PC-9 (cell line): ENCODE measurements around the gene DMRT1. TPM values are rescaled to one million over a fixed set of nuclear protein-coding genes. Genes with fewer than 3 reads are reported as not detected.

Experiments used
- BruUV-seq: library from RNA; stranded (reverse); fragments of 400-500 nt; replicated peaks from 2 replicates; lab custom pipeline; 2021; lab: Mats Ljungman, UMichigan
- CTCF ChIA-PET: fragments of 300-600 bp; sonication (Branson Sonifier 250); formaldehyde crosslinking; loops from one replicate; lab custom pipeline; 2022; ENCODE audit warnings: antibody characterized with exemption; lab: Charles Lee
- POLR2A ChIA-PET: fragments of 300-600 bp; sonication (Branson Sonifier 250); formaldehyde crosslinking; loops from one replicate; lab custom pipeline; 2022; ENCODE audit warnings: antibody characterized with exemption; ENCODE audit not compliant: unreplicated experiment; lab: Charles Lee
- DNase-seq, 2 experiments: peaks; one replicate each; pipeline versions ENCODE4 v3.0.0 to v3.0.0-alpha.2; 2015 to 2022; ENCODE audit warnings: mixed read lengths in 1 of 2
- H2AFZ ChIP-seq: fragments of 200-600 bp; sonication (generic); 2 replicates; pipeline ENCODE4 v1.8.1; 2017; ENCODE audit warnings: antibody characterized with exemption
- H3F3A ChIP-seq: fragments of 200-600 bp; sonication (generic); 2 replicates; pipeline ENCODE4 v1.8.1; 2017; ENCODE audit warnings: antibody characterized with exemption, mild to moderate bottlenecking, low read depth; ENCODE audit not compliant: insufficient read depth
- H3K27ac ChIP-seq: fragments of 200-600 bp; sonication (generic); 2 replicates; pipeline ENCODE4 v1.6.1; 2016; ENCODE audit warnings: mixed run types
- H3K27me3 ChIP-seq: fragments of 200-600 bp; sonication (generic); 2 replicates; pipeline ENCODE4 v1.6.1; 2016; ENCODE audit warnings: low read depth, mixed run types; ENCODE audit not compliant: insufficient read depth
- H3K36me3 ChIP-seq: fragments of 200-600 bp; sonication (generic); 2 replicates; pipeline ENCODE4 v1.6.1; 2016; ENCODE audit warnings: low read depth, mixed run types
- H3K4me1 ChIP-seq: fragments of 200-600 bp; sonication (generic); replicated peaks from 2 replicates; pipeline ENCODE4 v1.6.1; 2016; ENCODE audit warnings: mixed run types; ENCODE audit not compliant: insufficient read depth
- H3K4me2 ChIP-seq: fragments of 200-600 bp; sonication (generic); 2 replicates; pipeline ENCODE4 v1.6.1; 2017; ENCODE audit warnings: mixed run types
- H3K4me3 ChIP-seq: fragments of 200-600 bp; sonication (generic); 2 replicates; pipeline ENCODE4 v1.6.1; 2016; ENCODE audit warnings: mixed run types
- H3K79me2 ChIP-seq: fragments of 200-600 bp; sonication (generic); 2 replicates; pipeline ENCODE4 v1.6.1; 2017; ENCODE audit warnings: low read depth, mixed run types
- H3K9me2 ChIP-seq: fragments of 200-600 bp; sonication (generic); 2 replicates; pipeline ENCODE4 v1.8.1; 2017; ENCODE audit warnings: mild to moderate bottlenecking; ENCODE audit not compliant: insufficient read depth
- H3K9me3 ChIP-seq: fragments of 200-600 bp; sonication (generic); 2 replicates; pipeline ENCODE4 v1.8.1; 2016; ENCODE audit warnings: low read depth; ENCODE audit not compliant: insufficient read depth
- H4K20me1 ChIP-seq: fragments of 200-600 bp; sonication (generic); 2 replicates; pipeline ENCODE4 v1.8.1; 2017; ENCODE audit not compliant: insufficient read depth
- EZH2 ChIP-seq: fragments of 200-600 bp; sonication (generic); IDR thresholded peaks from 2 replicates; pipeline ENCODE4 v1.8.0; 2017; ENCODE audit warnings: antibody characterized with exemption, low read depth
- intact Hi-C: fragments of 100-400 bp; cut with micrococcal nuclease; formaldehyde crosslinking; loops from one replicate; pipeline ENCODE4 v1.10.0; 2022; ENCODE audit not compliant: unreplicated experiment
- total RNA-seq: library from RNA; stranded (reverse); gene quantifications from 2 replicates; pipeline ENCODE4 v1.2.3, GENCODE V29; 2021
- TF ChIP-seq, protein P1 (sequence below): fragments of 200-600 bp; sonication (generic); conservative IDR thresholded peaks from 2 replicates; pipeline ENCODE4 v1.6.1; 2017; ENCODE audit warnings: mixed run types, antibody characterized with exemption, mild to moderate bottlenecking, moderate library complexity

The DMRT1 gene
- total RNA-seq, 1 experiment from 2014 or later, result not detected

DNA sequence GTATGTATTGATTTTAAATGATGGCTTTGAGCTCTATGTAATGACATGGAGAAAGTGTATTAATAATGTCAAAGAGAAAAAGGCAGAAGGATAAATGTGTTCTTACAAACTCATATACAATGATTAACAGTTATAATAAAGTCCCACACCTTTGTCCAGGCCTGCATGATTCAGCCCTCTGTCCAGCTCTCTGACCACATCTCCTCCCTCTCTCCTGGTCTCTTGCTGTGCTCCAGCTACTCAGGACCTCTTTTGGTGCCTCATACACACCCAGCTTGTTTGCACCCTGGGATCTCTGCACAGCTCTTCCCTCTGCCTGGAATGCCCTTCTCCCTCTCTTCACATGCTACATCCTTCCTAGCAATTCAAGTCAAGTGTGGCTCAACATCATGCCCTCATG, 37.5 kb upstream of the DMRT1 start:
- CTCF ChIA-PET, result interaction anchor here (0.7 kb wide), 1 partner anchor 300 kb away, joined by 4 read pairs; no protein-coding TSS in a partner anchor
- Histone ChIP-seq H3K79me2 (no peaks in the 10 kb centered on the region), H2AFZ (no peak overlapping the region)

DNA sequence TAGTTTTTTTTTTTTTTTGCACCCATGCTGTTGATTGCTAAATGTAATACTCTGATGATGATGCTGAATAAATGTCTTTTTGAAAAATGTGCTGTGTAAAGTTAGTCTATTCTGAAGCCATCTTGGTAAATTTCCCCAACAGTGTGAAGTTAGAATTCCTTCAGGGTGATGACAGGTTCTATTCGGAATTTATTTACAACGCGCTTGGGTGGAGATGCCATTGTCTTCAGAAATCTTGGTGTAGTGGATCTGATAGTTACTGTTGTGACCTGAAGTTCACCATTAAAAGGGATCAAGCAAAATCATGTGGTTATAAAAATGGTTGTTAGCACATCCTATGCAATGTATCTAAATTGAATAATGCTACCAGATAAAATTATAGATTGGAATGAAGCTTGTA, 36.3 kb upstream of the DMRT1 start:
- H3F3A ChIP-seq, result no peaks in the 10 kb centered on the region
- no peaks in the 10 kb centered on the region for H3K79me2 ChIP-seq
- no peak overlapping the region for H3K27ac ChIP-seq
- no peak for TF ChIP-seq EZH2
- TF ChIP-seq, protein P1, sequence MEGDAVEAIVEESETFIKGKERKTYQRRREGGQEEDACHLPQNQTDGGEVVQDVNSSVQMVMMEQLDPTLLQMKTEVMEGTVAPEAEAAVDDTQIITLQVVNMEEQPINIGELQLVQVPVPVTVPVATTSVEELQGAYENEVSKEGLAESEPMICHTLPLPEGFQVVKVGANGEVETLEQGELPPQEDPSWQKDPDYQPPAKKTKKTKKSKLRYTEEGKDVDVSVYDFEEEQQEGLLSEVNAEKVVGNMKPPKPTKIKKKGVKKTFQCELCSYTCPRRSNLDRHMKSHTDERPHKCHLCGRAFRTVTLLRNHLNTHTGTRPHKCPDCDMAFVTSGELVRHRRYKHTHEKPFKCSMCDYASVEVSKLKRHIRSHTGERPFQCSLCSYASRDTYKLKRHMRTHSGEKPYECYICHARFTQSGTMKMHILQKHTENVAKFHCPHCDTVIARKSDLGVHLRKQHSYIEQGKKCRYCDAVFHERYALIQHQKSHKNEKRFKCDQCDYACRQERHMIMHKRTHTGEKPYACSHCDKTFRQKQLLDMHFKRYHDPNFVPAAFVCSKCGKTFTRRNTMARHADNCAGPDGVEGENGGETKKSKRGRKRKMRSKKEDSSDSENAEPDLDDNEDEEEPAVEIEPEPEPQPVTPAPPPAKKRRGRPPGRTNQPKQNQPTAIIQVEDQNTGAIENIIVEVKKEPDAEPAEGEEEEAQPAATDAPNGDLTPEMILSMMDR, result no peak
- no peak overlapping the region for H3K4me3 ChIP-seq
- H3K4me1 ChIP-seq, result no peaks in the 10 kb centered on the region
- BruUV-seq, result no TSS peak
- no peaks in the 10 kb centered on the region for H3K27me3 ChIP-seq
- no peak overlapping the region for H2AFZ ChIP-seq
- DNase-seq, result peak in 1 of 2 experiments; percentile 45
- H4K20me1 ChIP-seq, result no peaks in the 10 kb centered on the region
- CTCF ChIA-PET, result no interaction called here
- intact Hi-C loops, result no loop called here
- POLR2A ChIA-PET, result no interaction called here
- H3K9me3 ChIP-seq, result no peaks in the 10 kb centered on the region
- no peak overlapping the region for H3K4me2 ChIP-seq
- H3K9me2 ChIP-seq, result no peaks in the 10 kb centered on the region
- no peaks in the 10 kb centered on the region for H3K36me3 ChIP-seq

More for the DNA sequence above, 37.5 kb upstream of the DMRT1 start:
- H4K20me1 ChIP-seq, result no peaks in the 10 kb centered on the region
- no peaks in the 10 kb centered on the region for H3K27me3 ChIP-seq
- H3F3A ChIP-seq, result no peaks in the 10 kb centered on the region
- no peak overlapping the region for H3K27ac ChIP-seq
- H3K4me2 ChIP-seq, result no peak overlapping the region
- TF ChIP-seq, protein P1, result no peak
- no peak for TF ChIP-seq EZH2
- no TSS peak for BruUV-seq
- intact Hi-C loops, result no loop called here
- DNase-seq, result no peak
- H3K9me3 ChIP-seq, result no peaks in the 10 kb centered on the region
- no peak overlapping the region for H3K4me3 ChIP-seq
- no peaks in the 10 kb centered on the region for H3K36me3 ChIP-seq
- POLR2A ChIA-PET, result no interaction called here
- no peaks in the 10 kb centered on the region for H3K9me2 ChIP-seq
- no peaks in the 10 kb centered on the region for H3K4me1 ChIP-seq

DNA sequence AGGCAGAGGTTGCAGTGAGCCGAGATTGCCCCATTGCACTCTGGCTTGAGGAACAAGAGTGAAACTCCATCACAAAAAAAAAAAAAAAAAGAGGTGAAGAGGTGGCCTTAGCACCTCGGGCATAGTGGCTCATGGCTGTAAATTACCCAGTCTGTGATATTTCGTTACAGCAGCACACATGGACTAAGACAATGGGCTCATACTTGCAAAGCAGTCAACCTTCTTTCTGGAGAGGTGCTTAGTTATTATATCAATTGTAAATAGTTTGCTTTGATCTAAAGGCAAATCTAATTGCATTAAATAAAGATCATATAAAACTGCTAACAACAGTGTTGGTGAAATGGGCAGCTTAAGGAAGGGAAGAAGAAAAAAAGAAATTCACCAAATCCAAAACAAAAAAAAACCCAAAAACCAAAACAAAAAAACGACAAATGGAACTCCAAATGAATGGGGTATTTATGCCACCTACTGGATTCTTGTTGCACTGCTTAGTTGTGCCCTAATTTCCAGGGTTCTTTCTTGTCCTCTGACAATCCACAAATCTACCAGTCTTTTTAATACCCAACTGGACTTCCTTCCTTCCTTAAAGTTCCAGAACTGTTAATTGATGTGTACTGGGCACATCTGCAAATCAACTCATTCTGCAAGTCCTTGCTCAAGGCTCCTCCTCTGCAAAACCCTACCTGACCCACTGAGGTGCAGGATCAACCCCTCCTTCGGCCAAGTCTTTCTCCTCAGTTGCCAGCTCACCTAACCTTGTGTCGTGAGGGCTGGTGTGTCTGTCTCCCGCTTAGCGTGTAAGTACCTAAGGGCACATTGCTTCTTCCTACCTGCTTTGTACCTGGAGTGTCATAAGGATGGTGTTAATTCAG, 35.0 kb upstream of the DMRT1 start:
- Histone ChIP-seq H3K79me2 (no peaks in the 10 kb centered on the region), H3K4me3 (no peak overlapping the region), H3K9me3 (no peaks in the 10 kb centered on the region), H3K27me3 (no peaks in the 10 kb centered on the region), H3F3A (no peaks in the 10 kb centered on the region), H3K36me3 (no peaks in the 10 kb centered on the region), H3K4me2 (no peak overlapping the region), H3K9me2 (no peaks in the 10 kb centered on the region), H4K20me1 (no peaks in the 10 kb centered on the region), H3K27ac (no peak overlapping the region), H2AFZ (no peak overlapping the region), H3K4me1 (no peaks in the 10 kb centered on the region)
- POLR2A ChIA-PET, result no interaction called here
- no TSS peak for BruUV-seq
- peak in 1 of 2 experiments; percentile 2 for DNase-seq
- intact Hi-C loops, result loop anchor here (1.0 to 2.0 kb wide), 5 partner anchors 50 to 460 kb away; no protein-coding TSS in a partner anchor
- CTCF ChIA-PET, result interaction anchor here (0.6 to 0.7 kb wide), 2 partner anchors 412 to 444 kb away, joined by 7 to 12 read pairs; no protein-coding TSS in a partner anchor
- TF ChIP-seq, protein P1, result peak; percentile 71
- TF ChIP-seq EZH2, result no peak
